Endothelial cell of umbilical vein (primary cell): ENCODE results near the gene KY. TPM values are rescaled to one million over a fixed set of nuclear protein-coding genes. Genes with fewer than 3 reads are reported as not detected.

ENCODE experiments used
- BruUV-seq: library from RNA; stranded (reverse); fragments of 400-500 nt; replicated peaks from 2 replicates; lab custom pipeline; 2021; lab: Mats Ljungman, UMichigan
- CTCF ChIA-PET: fragments of 300-600, 350-600 bp; sonication (Branson Sonifier 250); formaldehyde crosslinking; loops from one replicate; lab custom pipeline; 2021; ENCODE audit warnings: antibody characterized with exemption, inconsistent platforms; lab: Charles Lee
- POLR2A ChIA-PET: fragments of 300-600, 350-600 bp; sonication (Branson Sonifier 250); formaldehyde crosslinking; loops from one replicate; lab custom pipeline; 2021; ENCODE audit warnings: antibody characterized with exemption, inconsistent platforms; lab: Charles Lee
- DNase-seq: peaks from one replicate; pipeline ENCODE4 v3.0.0-alpha.2; 2011; ENCODE audit warnings: low read depth, low spot score
- FAIRE-seq: peaks from 2 replicates; lab custom pipeline; 2011; peaks lifted over from hg19 to GRCh38; lab: Jason Lieb, UNC
- H2AFZ ChIP-seq: 2 replicates; pipeline ENCODE4 v1.6.0; 2012; ENCODE audit warnings: low read depth, low read length, control low read depth, inconsistent platforms
- H3K27ac ChIP-seq: 2 replicates; pipeline ENCODE4 v1.5.1; 2011; ENCODE audit warnings: low read depth, mild to moderate bottlenecking, control low read depth, low read length, moderate library complexity; ENCODE audit not compliant: insufficient read depth
- H3K27me3 ChIP-seq, 2 experiments: 2 replicates each; pipeline versions ENCODE4 v1.6.0 to v1.6.1; 2011; ENCODE audit warnings: low read length in 2 of 2, mixed read lengths in 1 of 2; ENCODE audit not compliant: control insufficient read depth in 2 of 2, insufficient read depth in 2 of 2
- H3K36me3 ChIP-seq, 2 experiments: 2 replicates in 1 of 2; 3 replicates in 1 of 2; pipeline ENCODE4 v1.5.1; 2011; ENCODE audit warnings: low read length in 2 of 2, mild to moderate bottlenecking in 1 of 2, moderate library complexity in 1 of 2; ENCODE audit not compliant: control insufficient read depth in 2 of 2, insufficient read depth in 2 of 2; ENCODE audit errors: extremely low read depth in 1 of 2
- H3K4me1 ChIP-seq: 3 replicates; pipeline ENCODE4 v1.5.1; 2011; ENCODE audit warnings: mild to moderate bottlenecking, low read length; ENCODE audit not compliant: control insufficient read depth, insufficient read depth; ENCODE audit errors: extremely low read depth
- H3K4me2 ChIP-seq: 2 replicates; pipeline ENCODE4 v1.6.1; 2011; ENCODE audit warnings: low read length, control low read depth, mixed read lengths; ENCODE audit not compliant: insufficient read depth
- H3K4me3 ChIP-seq, 3 experiments: fragments of 200-600 bp in 1 of 3; sonication (generic), shearing (Covaris generic) in 1 of 3; replicated peaks in 1 of 3; 2 replicates each; pipeline ENCODE4 v1.5.1; 2011 to 2016; ENCODE audit warnings: control low read depth in 3 of 3, low read length in 3 of 3, mild to moderate bottlenecking in 2 of 3, inconsistent platforms in 1 of 3, low read depth in 1 of 3, moderate library complexity in 1 of 3; ENCODE audit not compliant: insufficient read depth in 1 of 3
- H3K79me2 ChIP-seq: 2 replicates; pipeline ENCODE4 v1.6.0; 2012; ENCODE audit warnings: low read length, inconsistent platforms; ENCODE audit not compliant: control insufficient read depth, insufficient read depth
- H3K9ac ChIP-seq: replicated peaks from 2 replicates; pipeline ENCODE3; 2011; ENCODE audit warnings: low read length, control low read depth; ENCODE audit not compliant: insufficient read depth; ENCODE audit errors: extremely low read depth
- H3K9me1 ChIP-seq: replicated peaks from 3 replicates; pipeline ENCODE4 v1.6.0; 2011; ENCODE audit warnings: mild to moderate bottlenecking, low read length; ENCODE audit not compliant: control insufficient read depth, insufficient read depth; ENCODE audit errors: extremely low read depth
- H3K9me3 ChIP-seq: replicated peaks from 2 replicates; pipeline ENCODE4 v1.5.1; 2012; ENCODE audit warnings: low read length, inconsistent platforms; ENCODE audit not compliant: control insufficient read depth, insufficient read depth
- H4K20me1 ChIP-seq: replicated peaks from 2 replicates; pipeline ENCODE3; 2011; ENCODE audit warnings: mild to moderate bottlenecking, low read length; ENCODE audit not compliant: control insufficient read depth, insufficient read depth; ENCODE audit errors: extremely low read depth
- EZH2 ChIP-seq: IDR thresholded peaks from 2 replicates; pipeline ENCODE4 v1.6.1; 2012; ENCODE audit warnings: borderline replicate concordance, low read depth, mild to moderate bottlenecking, moderate library complexity, low read length, inconsistent platforms; ENCODE audit not compliant: severe bottlenecking
- FOS ChIP-seq: IDR thresholded peaks from 2 replicates; pipeline ENCODE4 v1.6.1; 2011; ENCODE audit warnings: mild to moderate bottlenecking, low read length, moderate library complexity, borderline replicate concordance; ENCODE audit not compliant: insufficient read depth
- GATA2 ChIP-seq: IDR thresholded peaks from 2 replicates; pipeline ENCODE4 v1.7.0; 2011; ENCODE audit warnings: low read depth, mild to moderate bottlenecking, moderate library complexity, mixed read lengths, low read length; ENCODE audit not compliant: insufficient read length, insufficient read depth
- JUN ChIP-seq: IDR thresholded peaks from 2 replicates; pipeline ENCODE4 v1.6.1; 2011; ENCODE audit warnings: borderline replicate concordance, low read depth; ENCODE audit not compliant: insufficient read length, insufficient read depth
- MYC ChIP-seq: IDR thresholded peaks from one replicate; pipeline ENCODE4 v1.6.1; 2011; ENCODE audit warnings: mild to moderate bottlenecking, low read depth, low read length
- POLR2A ChIP-seq: IDR thresholded peaks from 2 replicates; pipeline ENCODE4 v1.6.1; 2012; ENCODE audit warnings: low read depth, mild to moderate bottlenecking, control low read depth, low read length
- POLR2AphosphoS5 ChIP-seq: IDR thresholded peaks from 2 replicates; pipeline ENCODE4 v1.6.1; 2012; ENCODE audit warnings: low read depth, mild to moderate bottlenecking, control low read depth, low read length, moderate library complexity; ENCODE audit not compliant: insufficient read depth
- dilution Hi-C: fragments of 300-500 bp; cut with MboI; formaldehyde crosslinking; loops from one replicate; pipeline ENCODE4 v1.15.0; 2019; ENCODE audit warnings: low sequenced_read_pairs; ENCODE audit not compliant: extremely low pct_ligation_motif_present
- intact Hi-C: fragments of 100-400 bp; cut with micrococcal nuclease; formaldehyde crosslinking; loops from one replicate; pipeline ENCODE4 v1.10.0; 2022
- polyA plus RNA-seq, 4 experiments: library from polyadenylated mRNA; depleted of rRNA in 3 of 4; stranded (reverse) in 3 of 4; unstranded in 1 of 4; fragments of >200 nt; gene quantifications; 2 replicates each; pipeline versions ENCODE4 v1.2.1 to v1.2.3, GENCODE V29; 2011 to 2012; ENCODE audit warnings: missing spikeins in 1 of 4
- total RNA-seq: library from RNA; stranded (reverse); gene quantifications from 2 replicates; pipeline ENCODE4 v1.2.3, GENCODE V29; 2021
- TF ChIP-seq, protein P1 (sequence below): IDR thresholded peaks from 2 replicates; pipeline ENCODE4 v1.6.1; 2011; ENCODE audit not compliant: insufficient read depth, insufficient read length
- TF ChIP-seq, protein P2 (sequence below), 2 donors: IDR thresholded peaks; 1 replicate in 1 of 2; 2 replicates in 1 of 2; pipeline ENCODE4 v1.5.1; 2011; ENCODE audit warnings: low read length in 2 of 2, mild to moderate bottlenecking in 2 of 2, moderate library complexity in 2 of 2, control low read depth in 1 of 2, inconsistent platforms in 1 of 2, low read depth in 1 of 2; ENCODE audit not compliant: insufficient read depth in 1 of 2; ENCODE audit errors: extremely low read depth in 1 of 2

The KY gene
- total and polyA plus RNA-seq, 2 donors (not counting 3 experiments of a cell fraction or from before 2014, with no cell fraction given) = not detected

DNA sequence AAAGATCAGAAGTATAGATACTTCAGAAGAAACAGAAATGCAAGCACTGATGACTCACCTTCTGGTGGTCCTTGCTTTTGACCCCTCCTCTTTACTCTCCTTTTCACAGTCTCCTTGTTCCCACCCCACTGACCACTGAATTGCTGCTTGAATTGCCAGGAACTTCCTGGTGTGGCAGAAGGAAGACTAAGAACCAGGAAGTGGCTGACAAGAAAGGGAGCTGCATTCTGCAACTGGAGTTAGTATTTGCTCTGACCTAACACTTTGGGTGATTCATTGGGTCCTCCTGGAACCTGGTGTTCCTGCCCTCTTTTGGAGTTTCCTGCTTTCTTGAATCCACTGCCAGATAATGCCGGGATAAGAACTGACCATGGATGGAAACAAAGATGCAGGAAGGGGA lies 23.0 kb downstream of the KY start:
- intact Hi-C loops (no loop called here), dilution Hi-C loops (no loop called here)
- POLR2A ChIA-PET = no interaction called here
- Histone ChIP-seq H3K4me1 (no peaks in the 10 kb centered on the region), H3K27me3 (peaks cover 0 to 4% of the 10 kb centered on the region in 2 experiments), H3K4me2 (no peak overlapping the region), H3K4me3 (no peak overlapping the region), H3K9me1 (no peaks in the 10 kb centered on the region), H3K9ac (no peak overlapping the region), H3K36me3 (no peaks in the 10 kb centered on the region), H2AFZ (no peak overlapping the region), H4K20me1 (no peaks in the 10 kb centered on the region), H3K27ac (no peak overlapping the region), H3K9me3 (no peaks in the 10 kb centered on the region), H3K79me2 (no peaks in the 10 kb centered on the region)
- CTCF ChIA-PET = no interaction called here
- BruUV-seq = no TSS peak
- no peak for FAIRE-seq
- no peak for DNase-seq
- TF ChIP-seq JUN (no peak), EZH2 (no peak), POLR2A (no peak), GATA2 (no peak), MYC (no peak), POLR2AphosphoS5 (no peak), FOS (no peak)
- TF ChIP-seq, protein P1, sequence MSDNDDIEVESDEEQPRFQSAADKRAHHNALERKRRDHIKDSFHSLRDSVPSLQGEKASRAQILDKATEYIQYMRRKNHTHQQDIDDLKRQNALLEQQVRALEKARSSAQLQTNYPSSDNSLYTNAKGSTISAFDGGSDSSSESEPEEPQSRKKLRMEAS = no peak
- TF ChIP-seq, protein P2, sequence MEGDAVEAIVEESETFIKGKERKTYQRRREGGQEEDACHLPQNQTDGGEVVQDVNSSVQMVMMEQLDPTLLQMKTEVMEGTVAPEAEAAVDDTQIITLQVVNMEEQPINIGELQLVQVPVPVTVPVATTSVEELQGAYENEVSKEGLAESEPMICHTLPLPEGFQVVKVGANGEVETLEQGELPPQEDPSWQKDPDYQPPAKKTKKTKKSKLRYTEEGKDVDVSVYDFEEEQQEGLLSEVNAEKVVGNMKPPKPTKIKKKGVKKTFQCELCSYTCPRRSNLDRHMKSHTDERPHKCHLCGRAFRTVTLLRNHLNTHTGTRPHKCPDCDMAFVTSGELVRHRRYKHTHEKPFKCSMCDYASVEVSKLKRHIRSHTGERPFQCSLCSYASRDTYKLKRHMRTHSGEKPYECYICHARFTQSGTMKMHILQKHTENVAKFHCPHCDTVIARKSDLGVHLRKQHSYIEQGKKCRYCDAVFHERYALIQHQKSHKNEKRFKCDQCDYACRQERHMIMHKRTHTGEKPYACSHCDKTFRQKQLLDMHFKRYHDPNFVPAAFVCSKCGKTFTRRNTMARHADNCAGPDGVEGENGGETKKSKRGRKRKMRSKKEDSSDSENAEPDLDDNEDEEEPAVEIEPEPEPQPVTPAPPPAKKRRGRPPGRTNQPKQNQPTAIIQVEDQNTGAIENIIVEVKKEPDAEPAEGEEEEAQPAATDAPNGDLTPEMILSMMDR (IDR thresholded peaks at IDR 0.05; ENCODE audit: extremely low read depth in 1 of 2, insufficient read depth in 1 of 2, low read depth in 1 of 2, low read length in 2 of 2) = no peak
